Kidney epithelial cell (primary cell): ENCODE results near the gene SLK. TPM values are rescaled to one million over a fixed set of nuclear protein-coding genes. Genes with fewer than 3 reads are reported as not detected.

ENCODE experiments used
- DNase-seq: peaks from one replicate; pipeline ENCODE4 v3.0.0-alpha.2; 2010; ENCODE audit warnings: low read depth
- H3K27me3 ChIP-seq: 2 replicates; pipeline ENCODE4 v1.6.0; 2011; ENCODE audit warnings: low read length; ENCODE audit not compliant: control insufficient read depth, insufficient read depth
- H3K36me3 ChIP-seq: 2 replicates; pipeline ENCODE4 v1.5.1; 2011; ENCODE audit warnings: low read length; ENCODE audit not compliant: control insufficient read depth, insufficient read depth
- H3K4me3 ChIP-seq: 2 replicates; pipeline ENCODE4 v1.5.1; 2011; ENCODE audit warnings: low read depth, mild to moderate bottlenecking, control low read depth, low read length
- CTCF ChIP-seq: IDR thresholded peaks from 2 replicates; pipeline ENCODE4 v1.5.1; 2011; ENCODE audit warnings: mild to moderate bottlenecking, moderate library complexity, low read length, control low read depth, inconsistent platforms; ENCODE audit not compliant: insufficient read depth, poor library complexity, severe bottlenecking
- total RNA-seq: library from RNA; depleted of rRNA; stranded (reverse); fragments of >200 nt; gene quantifications from 2 replicates; pipeline ENCODE4 v1.2.3, GENCODE V29; 2015

SLK gene
- 31.4 and 35.8 TPM in 2 replicates for total RNA-seq

- H3K36me3 ChIP-seq: no peaks in the 10 kb centered on the region
- no peak for DNase-seq
These were observed at the start of gene SLK for GRCh38 chr10:103966671-103967447. SLK (plus strand) TSS chr10:103967140; CDS start chr10:103967746, 606 bp downstream.

GRCh38 chr10:103917302-103918052 lies 49.5 kb upstream of the SLK start:
- no peak for TF ChIP-seq CTCF
- H3K27me3 ChIP-seq: no peaks in the 10 kb centered on the region
- H3K36me3 ChIP-seq: no peaks in the 10 kb centered on the region
- no peak for DNase-seq
- peak overlapping the region; percentile 53 for H3K4me3 ChIP-seq

More at GRCh38 chr10:103966671-103967447, at the start of gene SLK:
- Histone ChIP-seq H3K27me3 (no peaks in the 10 kb centered on the region), H3K4me3 (peak within 1 kb of the TSS; percentile 89)
- no peak for TF ChIP-seq CTCF

- H3K4me3 ChIP-seq: peak within 1 kb of the TSS; percentile 53
- no peak for TF ChIP-seq CTCF
- H3K27me3 ChIP-seq: no peaks in the 10 kb centered on the region
- DNase-seq: peak; percentile 74
- no peaks in the 10 kb centered on the region for H3K36me3 ChIP-seq
These were observed 48.7 kb upstream of the SLK start, which contains the start of gene STN1 for GRCh38 chr10:103918053-103918846. STN1 (minus strand) TSS chr10:103918184; CDS start chr10:103917594, 590 bp downstream.

GRCh38 chr10:103919648-103920025 lies 47.3 kb upstream of the SLK start:
- no peak overlapping the region for H3K4me3 ChIP-seq
- no peaks in the 10 kb centered on the region for H3K36me3 ChIP-seq
- TF ChIP-seq CTCF: no peak
- H3K27me3 ChIP-seq: no peaks in the 10 kb centered on the region
- DNase-seq: no peak

- no peak for DNase-seq
- no peak for TF ChIP-seq CTCF
- no peak overlapping the region for H3K4me3 ChIP-seq
- H3K27me3 ChIP-seq: no peaks in the 10 kb centered on the region
- H3K36me3 ChIP-seq: no peaks in the 10 kb centered on the region
These were observed 45.7 kb upstream of the SLK start for GRCh38 chr10:103921248-103921647.
